ENCODE measurements around the gene NUDT17.

- TF ChIP-seq CTCF (tag by site-specific recombination; IDR thresholded peaks at IDR 0.05), result peak; percentile 96
- no peak for TF ChIP-seq ZNF585B (tag by site-specific recombination; IDR thresholded peaks at IDR 0.05)
- peak; percentile 94 for TF ChIP-seq ZNF335 (tag by site-specific recombination; conservative IDR thresholded peaks at IDR 0.05)
- TF ChIP-seq ZNF23 (tag by site-specific recombination; IDR thresholded peaks at IDR 0.05; ENCODE audit: borderline replicate concordance), result no peak
- TF ChIP-seq ZNF174 (tag by site-specific recombination; IDR thresholded peaks at IDR 0.05), result no peak
- 0 out of 2 replicates have a peak, but pooled peaks have one; percentile 7 for TF ChIP-seq REST (tag by site-specific recombination; IDR thresholded peaks at IDR 0.05)
- no peak for TF ChIP-seq ZNF560 (tag by site-specific recombination; IDR thresholded peaks at IDR 0.05; ENCODE audit: borderline replicate concordance)
- TF ChIP-seq ZNF24 (tag by site-specific recombination; IDR thresholded peaks at IDR 0.05), result no peak
- TF ChIP-seq ZEB2 (tag by site-specific recombination; IDR thresholded peaks at IDR 0.05), result peak; percentile 76; the same call in 1 of the 2 replicates
- TF ChIP-seq ZNF132 (tag by site-specific recombination; IDR thresholded peaks at IDR 0.05; ENCODE audit: borderline replicate concordance), result no peak
Measured at GRCh38 chr1:145845514-145846161, at the start of gene NUDT17.
